Neural cell (in vitro differentiated cells): ENCODE data around the gene RNF149. TPM values are rescaled to one million over a fixed set of nuclear protein-coding genes. Genes with fewer than 3 reads are reported as not detected.

Experiments
- H2AFZ ChIP-seq: fragments of 200-600, 300-800 bp; sonication (generic), shearing (Covaris generic); 2 replicates; pipeline ENCODE4 v1.6.0; 2014; ENCODE audit warnings: low read depth, mild to moderate bottlenecking, antibody characterized with exemption, low read length, moderate library complexity
- H3F3A ChIP-seq: fragments of 200-600 bp; shearing (Covaris generic); 2 replicates; pipeline ENCODE4 v1.6.1; 2016; ENCODE audit warnings: mild to moderate bottlenecking, moderate library complexity, mixed read lengths, antibody characterized with exemption, low read length; ENCODE audit not compliant: insufficient read depth, poor library complexity, severe bottlenecking
- H3K27ac ChIP-seq: fragments of 200-600, 300-800 bp; sonication (generic), shearing (Covaris generic); 2 replicates; pipeline ENCODE4 v1.5.1; 2014; ENCODE audit warnings: mild to moderate bottlenecking, low read length, moderate library complexity
- H3K27me3 ChIP-seq: fragments of 300-800, 200-600 bp; sonication (generic), shearing (Covaris generic); 2 replicates; pipeline ENCODE4 v1.6.0; 2014; ENCODE audit warnings: mild to moderate bottlenecking, low read depth, low read length, moderate library complexity; ENCODE audit not compliant: insufficient read depth
- H3K36me3 ChIP-seq: fragments of 300-800, 200-600 bp; sonication (generic), shearing (Covaris generic); 2 replicates; pipeline ENCODE4 v1.5.1; 2014; ENCODE audit warnings: mild to moderate bottlenecking, antibody characterized with exemption, low read length, moderate library complexity; ENCODE audit not compliant: insufficient read depth
- H3K4me2 ChIP-seq: fragments of 300-800, 200-600 bp; sonication (generic), shearing (Covaris generic); 2 replicates; pipeline ENCODE4 v1.6.0; 2014; ENCODE audit warnings: mild to moderate bottlenecking, low read length
- H3K4me3 ChIP-seq: fragments of 300-800, 200-600 bp; sonication (generic), shearing (Covaris generic); 2 replicates; pipeline ENCODE4 v1.5.1; 2014; ENCODE audit warnings: mild to moderate bottlenecking, low read length, moderate library complexity
- H3K79me2 ChIP-seq: fragments of 200-600 bp; shearing (Covaris generic); replicated peaks from 2 replicates; pipeline ENCODE4 v1.6.0; 2014; ENCODE audit warnings: mild to moderate bottlenecking, low read length, moderate library complexity; ENCODE audit not compliant: insufficient read depth
- H3K9ac ChIP-seq: fragments of 300-800, 200-600 bp; sonication (generic), shearing (Covaris generic); 2 replicates; pipeline ENCODE4 v1.6.1; 2016; ENCODE audit warnings: mild to moderate bottlenecking, low read length, mixed read lengths
- H3K9me2 ChIP-seq: fragments of 200-600 bp; shearing (Covaris generic); 2 replicates; pipeline ENCODE4 v1.6.1; 2016; ENCODE audit warnings: mild to moderate bottlenecking, low read length, mixed read lengths; ENCODE audit not compliant: insufficient read depth
- H3K9me3 ChIP-seq: fragments of 200-600, 300-800 bp; sonication (generic), shearing (Covaris generic); 2 replicates; pipeline ENCODE4 v1.6.1; 2016; ENCODE audit warnings: mild to moderate bottlenecking, mixed run types, low read length, moderate library complexity, mixed read lengths
- H4K20me1 ChIP-seq: fragments of 200-600 bp; shearing (Covaris generic); 2 replicates; pipeline ENCODE4 v1.6.1; 2016; ENCODE audit warnings: mild to moderate bottlenecking, mixed run types; ENCODE audit not compliant: insufficient read depth
- CTCF ChIP-seq: fragments of 450-650 bp; IDR thresholded peaks from 2 replicates; pipeline ENCODE4 v1.5.1; 2014; ENCODE audit warnings: antibody characterized with exemption, mild to moderate bottlenecking, moderate library complexity; ENCODE audit not compliant: poor library complexity, severe bottlenecking
- EP300 ChIP-seq: fragments of 450-650 bp; conservative IDR thresholded peaks from 2 replicates; pipeline ENCODE4 v1.6.1; 2014; ENCODE audit warnings: antibody characterized with exemption, mild to moderate bottlenecking, moderate library complexity; ENCODE audit not compliant: poor library complexity, severe bottlenecking
- EZH2 ChIP-seq: fragments of 200-600, 300-800 bp; shearing (Covaris generic), sonication (generic); IDR thresholded peaks from 2 replicates; pipeline ENCODE4 v1.6.1; 2014; ENCODE audit warnings: antibody characterized with exemption, low read length, borderline replicate concordance, mild to moderate bottlenecking; ENCODE audit not compliant: insufficient read depth, poor library complexity, severe bottlenecking
- MXI1 ChIP-seq: fragments of 450-650 bp; conservative IDR thresholded peaks from 2 replicates; pipeline ENCODE4 v1.6.1; 2014; ENCODE audit warnings: antibody characterized with exemption, mild to moderate bottlenecking; ENCODE audit not compliant: poor library complexity, severe bottlenecking
- POLR2AphosphoS5 ChIP-seq: IDR thresholded peaks from 2 replicates; pipeline ENCODE4 v1.6.1; 2012
- RAD21 ChIP-seq: fragments of 450-650 bp; conservative IDR thresholded peaks from 2 replicates; pipeline ENCODE4 v1.6.1; 2014; ENCODE audit warnings: antibody characterized with exemption, mild to moderate bottlenecking, moderate library complexity
- SMC3 ChIP-seq: fragments of 450-650 bp; conservative IDR thresholded peaks from 2 replicates; pipeline ENCODE4 v1.6.1; 2014; ENCODE audit warnings: antibody characterized with exemption, mild to moderate bottlenecking, moderate library complexity; ENCODE audit not compliant: poor library complexity
- TAF1 ChIP-seq: IDR thresholded peaks from 2 replicates; pipeline ENCODE4 v1.6.1; 2012; ENCODE audit warnings: low read depth
- polyA plus RNA-seq: library from polyadenylated mRNA; depleted of rRNA; stranded (reverse); fragments of >200 nt; gene quantifications from 2 replicates; pipeline ENCODE4 v1.2.3, GENCODE V29; 2014
- TF ChIP-seq, protein P1 (sequence below): IDR thresholded peaks from 2 replicates; pipeline ENCODE4 v1.6.1; 2012; ENCODE audit warnings: borderline replicate concordance

The RNF149 gene
- polyA plus RNA-seq, 1 donor from 2014 or later = 39.7 TPM

DNA sequence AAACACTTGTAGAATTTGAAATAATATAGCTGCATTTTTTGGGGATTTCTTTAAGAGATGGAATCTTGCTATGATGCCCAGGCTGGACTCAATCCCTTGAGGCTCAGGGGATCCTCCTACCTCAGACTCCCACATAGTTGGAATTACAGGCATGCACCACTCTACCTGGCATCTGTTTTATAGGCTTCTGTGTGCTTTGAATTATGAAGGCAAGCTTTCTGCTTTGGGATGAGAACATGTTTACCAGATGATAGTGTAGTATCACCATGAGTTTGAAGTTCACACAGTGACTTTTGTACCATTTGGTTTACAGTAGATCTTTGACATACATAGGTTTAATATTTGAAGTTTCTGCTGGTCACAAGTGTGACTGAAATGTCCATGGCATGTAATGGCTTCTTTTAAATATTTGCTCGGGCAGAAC is 45.1 kb downstream of the RNF149 start:
- Histone ChIP-seq H3K36me3 (no peaks in the 10 kb centered on the region), H2AFZ (no peak overlapping the region), H4K20me1 (no peaks in the 10 kb centered on the region), H3K27ac (no peak overlapping the region), H3K4me2 (no peak overlapping the region), H3K9me3 (no peaks in the 10 kb centered on the region), H3K9ac (no peak overlapping the region), H3K4me3 (no peak overlapping the region), H3K9me2 (no peaks in the 10 kb centered on the region), H3K27me3 (no peaks in the 10 kb centered on the region), H3K79me2 (no peaks in the 10 kb centered on the region), H3F3A (no peaks in the 10 kb centered on the region)
- TF ChIP-seq, protein P1, sequence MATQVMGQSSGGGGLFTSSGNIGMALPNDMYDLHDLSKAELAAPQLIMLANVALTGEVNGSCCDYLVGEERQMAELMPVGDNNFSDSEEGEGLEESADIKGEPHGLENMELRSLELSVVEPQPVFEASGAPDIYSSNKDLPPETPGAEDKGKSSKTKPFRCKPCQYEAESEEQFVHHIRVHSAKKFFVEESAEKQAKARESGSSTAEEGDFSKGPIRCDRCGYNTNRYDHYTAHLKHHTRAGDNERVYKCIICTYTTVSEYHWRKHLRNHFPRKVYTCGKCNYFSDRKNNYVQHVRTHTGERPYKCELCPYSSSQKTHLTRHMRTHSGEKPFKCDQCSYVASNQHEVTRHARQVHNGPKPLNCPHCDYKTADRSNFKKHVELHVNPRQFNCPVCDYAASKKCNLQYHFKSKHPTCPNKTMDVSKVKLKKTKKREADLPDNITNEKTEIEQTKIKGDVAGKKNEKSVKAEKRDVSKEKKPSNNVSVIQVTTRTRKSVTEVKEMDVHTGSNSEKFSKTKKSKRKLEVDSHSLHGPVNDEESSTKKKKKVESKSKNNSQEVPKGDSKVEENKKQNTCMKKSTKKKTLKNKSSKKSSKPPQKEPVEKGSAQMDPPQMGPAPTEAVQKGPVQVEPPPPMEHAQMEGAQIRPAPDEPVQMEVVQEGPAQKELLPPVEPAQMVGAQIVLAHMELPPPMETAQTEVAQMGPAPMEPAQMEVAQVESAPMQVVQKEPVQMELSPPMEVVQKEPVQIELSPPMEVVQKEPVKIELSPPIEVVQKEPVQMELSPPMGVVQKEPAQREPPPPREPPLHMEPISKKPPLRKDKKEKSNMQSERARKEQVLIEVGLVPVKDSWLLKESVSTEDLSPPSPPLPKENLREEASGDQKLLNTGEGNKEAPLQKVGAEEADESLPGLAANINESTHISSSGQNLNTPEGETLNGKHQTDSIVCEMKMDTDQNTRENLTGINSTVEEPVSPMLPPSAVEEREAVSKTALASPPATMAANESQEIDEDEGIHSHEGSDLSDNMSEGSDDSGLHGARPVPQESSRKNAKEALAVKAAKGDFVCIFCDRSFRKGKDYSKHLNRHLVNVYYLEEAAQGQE = no peak
- no peak for TF ChIP-seq MXI1
- TF ChIP-seq TAF1 = no peak
- TF ChIP-seq SMC3 = no peak
- TF ChIP-seq RAD21 = no peak
- no peak for TF ChIP-seq EP300
- no peak for TF ChIP-seq POLR2AphosphoS5
- no peak for TF ChIP-seq EZH2
- TF ChIP-seq CTCF = no peak

- no peaks in the 10 kb centered on the region for H3K9me2 ChIP-seq
- H3K9me3 ChIP-seq = no peaks in the 10 kb centered on the region
- H4K20me1 ChIP-seq = no peaks in the 10 kb centered on the region
- TF ChIP-seq POLR2AphosphoS5 (no peak), EZH2 (no peak), CTCF (no peak), TAF1 (no peak), EP300 (no peak)
- H3K27ac ChIP-seq = no peak overlapping the region
- H3F3A ChIP-seq = no peaks in the 10 kb centered on the region
- no peak overlapping the region for H3K4me2 ChIP-seq
- no peaks in the 10 kb centered on the region for H3K36me3 ChIP-seq
- no peak overlapping the region for H3K9ac ChIP-seq
- H3K79me2 ChIP-seq = no peaks in the 10 kb centered on the region
- no peaks in the 10 kb centered on the region for H3K27me3 ChIP-seq
- no peak overlapping the region for H3K4me3 ChIP-seq
- no peak overlapping the region for H2AFZ ChIP-seq
Measured at GRCh38 chr2:101262142-101262541, 46.4 kb downstream of the RNF149 start.
